ENCODE data around the gene RAD9B.
"Not testable (repeated sequence)": the region's sequence is repeated elsewhere in the genome, so short reads cannot be mapped to it uniquely, and the experiment has no call there.

Gene RAD9B

DNA sequence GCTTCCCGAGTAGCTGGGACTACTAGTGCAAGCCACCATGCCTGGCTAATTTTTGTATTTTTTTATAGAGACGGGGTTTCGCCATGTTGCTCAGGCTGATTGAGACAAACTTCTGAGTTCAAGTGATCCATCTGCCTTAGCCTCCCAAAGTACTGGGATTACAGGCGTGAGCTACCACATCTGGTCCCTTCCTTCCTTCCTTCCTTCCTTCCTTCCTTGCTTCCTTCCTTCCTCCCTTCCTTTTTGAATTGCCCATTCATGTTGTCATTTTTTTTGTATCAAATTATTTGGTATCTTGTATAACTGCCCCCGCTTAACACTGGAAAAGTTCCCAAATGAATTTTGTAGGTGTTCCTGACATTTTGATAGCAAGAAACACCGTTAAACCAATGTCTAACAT is 11.7 kb downstream of the RAD9B start:
- no peaks in the 10 kb centered on the region for H3K4me1 ChIP-seq
- no peak overlapping the region for H3K4me2 ChIP-seq (ENCODE audit: low read length)
- no peaks in the 10 kb centered on the region for H3K9me3 ChIP-seq (ENCODE audit: control insufficient read depth, low read length)
- H2AFZ ChIP-seq: no peak overlapping the region
- no peaks in the 10 kb centered on the region for H3K27me3 ChIP-seq (ENCODE audit: control insufficient read depth, insufficient read depth, low read length)
- H3K9ac ChIP-seq: no peak overlapping the region
- H3K27ac ChIP-seq: no peak overlapping the region
- no peaks in the 10 kb centered on the region for H3K79me2 ChIP-seq
- H3K36me3 ChIP-seq (ENCODE audit: control insufficient read depth, insufficient read depth, low read length): no peaks in the 10 kb centered on the region
- TF ChIP-seq, protein P1, sequence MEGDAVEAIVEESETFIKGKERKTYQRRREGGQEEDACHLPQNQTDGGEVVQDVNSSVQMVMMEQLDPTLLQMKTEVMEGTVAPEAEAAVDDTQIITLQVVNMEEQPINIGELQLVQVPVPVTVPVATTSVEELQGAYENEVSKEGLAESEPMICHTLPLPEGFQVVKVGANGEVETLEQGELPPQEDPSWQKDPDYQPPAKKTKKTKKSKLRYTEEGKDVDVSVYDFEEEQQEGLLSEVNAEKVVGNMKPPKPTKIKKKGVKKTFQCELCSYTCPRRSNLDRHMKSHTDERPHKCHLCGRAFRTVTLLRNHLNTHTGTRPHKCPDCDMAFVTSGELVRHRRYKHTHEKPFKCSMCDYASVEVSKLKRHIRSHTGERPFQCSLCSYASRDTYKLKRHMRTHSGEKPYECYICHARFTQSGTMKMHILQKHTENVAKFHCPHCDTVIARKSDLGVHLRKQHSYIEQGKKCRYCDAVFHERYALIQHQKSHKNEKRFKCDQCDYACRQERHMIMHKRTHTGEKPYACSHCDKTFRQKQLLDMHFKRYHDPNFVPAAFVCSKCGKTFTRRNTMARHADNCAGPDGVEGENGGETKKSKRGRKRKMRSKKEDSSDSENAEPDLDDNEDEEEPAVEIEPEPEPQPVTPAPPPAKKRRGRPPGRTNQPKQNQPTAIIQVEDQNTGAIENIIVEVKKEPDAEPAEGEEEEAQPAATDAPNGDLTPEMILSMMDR (IDR thresholded peaks at IDR 0.05): no peak
- no peak overlapping the region for H3K4me3 ChIP-seq (ENCODE audit: low read depth, low read length)

DNA sequence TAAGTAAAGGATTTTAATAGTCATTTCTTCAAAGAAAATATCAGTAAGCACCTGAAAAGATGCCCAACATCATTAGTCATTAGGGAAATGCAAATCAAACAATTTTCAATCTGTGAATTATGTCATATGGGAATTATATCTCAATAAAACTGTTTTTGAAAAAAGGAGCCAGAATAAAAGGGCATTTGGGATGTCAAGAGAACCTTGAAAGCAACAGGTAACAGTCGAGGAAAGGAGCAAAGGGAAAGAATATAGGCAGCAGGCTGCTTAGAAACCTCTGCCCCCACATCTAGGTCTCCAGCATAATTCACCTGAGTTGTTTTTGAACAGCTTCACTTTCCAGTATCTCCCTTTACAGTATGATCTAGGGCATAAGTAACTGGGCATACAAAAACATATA is 12.2 kb downstream of the RAD9B start:
- Histone ChIP-seq H3K9ac (no peak overlapping the region), H3K9me3 (ENCODE audit: control insufficient read depth, low read length) (no peaks in the 10 kb centered on the region), H3K36me3 (ENCODE audit: control insufficient read depth, insufficient read depth, low read length) (no peaks in the 10 kb centered on the region), H2AFZ (no peak overlapping the region), H3K79me2 (no peaks in the 10 kb centered on the region), H3K27ac (no peak overlapping the region), H3K4me2 (ENCODE audit: low read length) (no peak overlapping the region), H3K27me3 (ENCODE audit: control insufficient read depth, insufficient read depth, low read length) (no peaks in the 10 kb centered on the region), H3K4me3 (ENCODE audit: low read depth, low read length) (no peak overlapping the region), H3K4me1 (no peaks in the 10 kb centered on the region)
- TF ChIP-seq, protein P1 (IDR thresholded peaks at IDR 0.05): no peak

DNA sequence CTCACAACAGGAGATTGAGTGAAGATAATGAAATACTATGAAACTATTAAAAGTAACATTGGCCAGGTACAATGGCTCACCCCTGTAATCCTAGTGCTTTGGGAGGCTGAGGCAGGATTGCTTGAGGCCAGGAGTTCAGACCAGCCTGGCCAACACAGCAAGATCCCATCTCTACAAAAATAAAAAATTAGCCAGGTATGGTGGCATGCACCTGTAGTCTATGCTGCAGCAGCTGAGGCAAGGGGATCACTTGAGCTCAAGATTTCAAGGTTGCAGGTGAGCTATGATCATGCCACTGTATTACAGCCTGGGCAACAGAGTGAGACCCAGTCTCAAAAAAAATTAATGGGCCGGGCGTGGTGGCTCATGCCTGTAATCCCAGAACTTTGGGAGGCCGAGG is 14.9 kb downstream of the RAD9B start:
- TF ChIP-seq, protein P1 (IDR thresholded peaks at IDR 0.05): no peak
- Histone ChIP-seq H3K27me3 (ENCODE audit: control insufficient read depth, insufficient read depth, low read length) (no peaks in the 10 kb centered on the region), H3K36me3 (ENCODE audit: control insufficient read depth, insufficient read depth, low read length) (no peaks in the 10 kb centered on the region), H2AFZ (no peak overlapping the region), H3K4me1 (no peaks in the 10 kb centered on the region), H3K4me3 (ENCODE audit: low read depth, low read length) (no peak overlapping the region), H3K9ac (no peak overlapping the region), H3K79me2 (no peaks in the 10 kb centered on the region), H3K9me3 (ENCODE audit: control insufficient read depth, low read length) (no peaks in the 10 kb centered on the region), H3K4me2 (ENCODE audit: low read length) (no peak overlapping the region), H3K27ac (no peak overlapping the region)

DNA sequence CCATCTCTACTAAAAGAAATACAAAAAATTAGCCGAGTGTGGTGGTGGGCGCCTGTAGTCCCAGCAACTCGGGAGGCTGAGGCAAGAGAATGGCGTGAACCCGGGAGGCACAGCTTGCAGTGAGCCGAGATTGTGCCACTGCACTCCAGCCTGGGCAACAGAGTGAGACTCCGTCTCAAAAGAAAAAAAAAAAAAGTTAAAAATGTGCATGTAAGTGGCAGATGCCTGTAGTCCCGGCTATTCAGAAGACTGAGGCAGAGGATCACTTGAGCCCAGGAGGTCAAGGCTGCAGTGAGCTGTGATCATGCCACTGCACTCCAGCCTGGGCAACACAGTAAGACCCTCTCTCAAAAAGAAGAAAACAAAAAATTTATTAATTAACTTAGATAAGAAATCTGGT is 15.9 kb downstream of the RAD9B start:
- H3K4me2 ChIP-seq (ENCODE audit: low read length); H3K27me3 ChIP-seq (ENCODE audit: control insufficient read depth, insufficient read depth, low read length); H3K4me1 ChIP-seq; H3K36me3 ChIP-seq (ENCODE audit: control insufficient read depth, insufficient read depth, low read length); H3K4me3 ChIP-seq (ENCODE audit: low read depth, low read length); H3K27ac ChIP-seq; H3K9me3 ChIP-seq (ENCODE audit: control insufficient read depth, low read length); H2AFZ ChIP-seq; H3K79me2 ChIP-seq; H3K9ac ChIP-seq: not testable (repeated sequence)

- not testable (repeated sequence) for H3K4me2 ChIP-seq (ENCODE audit: low read length); H3K27me3 ChIP-seq (ENCODE audit: control insufficient read depth, insufficient read depth, low read length); H3K4me1 ChIP-seq; H3K36me3 ChIP-seq (ENCODE audit: control insufficient read depth, insufficient read depth, low read length); H3K9me3 ChIP-seq (ENCODE audit: control insufficient read depth, low read length); H3K4me3 ChIP-seq (ENCODE audit: low read depth, low read length); H2AFZ ChIP-seq; H3K9ac ChIP-seq; H3K27ac ChIP-seq; H3K79me2 ChIP-seq
Measured at GRCh38 chr12:110520876-110521712, 19.0 kb downstream of the RAD9B start.
